ENCODE measurements around the gene CIAO2B. TPM values are rescaled to one million over a fixed set of nuclear protein-coding genes. Genes with fewer than 3 reads are reported as not detected.

The CIAO2B gene
- polyA plus RNA-seq, 3 donors: 121 to 140 (median 132) TPM

DNA sequence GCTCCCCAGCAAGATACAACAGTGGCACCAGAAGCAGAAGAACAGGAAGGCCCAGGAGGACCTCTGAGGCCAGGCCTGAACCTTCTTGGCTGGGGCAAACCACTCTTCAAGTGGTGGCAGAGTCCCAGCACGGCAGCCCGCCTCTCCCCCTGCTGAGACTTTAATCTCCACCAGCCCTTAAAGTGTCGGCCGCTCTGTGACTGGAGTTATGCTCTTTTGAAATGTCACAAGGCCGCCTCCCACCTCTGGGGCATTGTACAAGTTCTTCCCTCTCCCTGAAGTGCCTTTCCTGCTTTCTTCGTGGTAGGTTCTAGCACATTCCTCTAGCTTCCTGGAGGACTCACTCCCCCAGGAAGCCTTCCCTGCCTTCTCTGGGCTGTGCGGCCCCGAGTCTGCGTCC is 38.8 kb upstream of the CIAO2B start:
- H2AFZ ChIP-seq (ENCODE audit: insufficient read depth, low read depth, low read length, poor library complexity, severe bottlenecking): no peak overlapping the region
- TF ChIP-seq, protein P1, sequence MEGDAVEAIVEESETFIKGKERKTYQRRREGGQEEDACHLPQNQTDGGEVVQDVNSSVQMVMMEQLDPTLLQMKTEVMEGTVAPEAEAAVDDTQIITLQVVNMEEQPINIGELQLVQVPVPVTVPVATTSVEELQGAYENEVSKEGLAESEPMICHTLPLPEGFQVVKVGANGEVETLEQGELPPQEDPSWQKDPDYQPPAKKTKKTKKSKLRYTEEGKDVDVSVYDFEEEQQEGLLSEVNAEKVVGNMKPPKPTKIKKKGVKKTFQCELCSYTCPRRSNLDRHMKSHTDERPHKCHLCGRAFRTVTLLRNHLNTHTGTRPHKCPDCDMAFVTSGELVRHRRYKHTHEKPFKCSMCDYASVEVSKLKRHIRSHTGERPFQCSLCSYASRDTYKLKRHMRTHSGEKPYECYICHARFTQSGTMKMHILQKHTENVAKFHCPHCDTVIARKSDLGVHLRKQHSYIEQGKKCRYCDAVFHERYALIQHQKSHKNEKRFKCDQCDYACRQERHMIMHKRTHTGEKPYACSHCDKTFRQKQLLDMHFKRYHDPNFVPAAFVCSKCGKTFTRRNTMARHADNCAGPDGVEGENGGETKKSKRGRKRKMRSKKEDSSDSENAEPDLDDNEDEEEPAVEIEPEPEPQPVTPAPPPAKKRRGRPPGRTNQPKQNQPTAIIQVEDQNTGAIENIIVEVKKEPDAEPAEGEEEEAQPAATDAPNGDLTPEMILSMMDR (IDR thresholded peaks at IDR 0.05): no peak
- WGBS (ENCODE audit: insufficient coverage): 92% methylated on average over 8 of the region's 9 CpGs

GRCh38 chr16:66970775-66971720 is 36.8 kb upstream of the CIAO2B start:
- no peaks in the 10 kb centered on the region for H3K9me3 ChIP-seq (replicated peaks in 1 of 2; ENCODE audit: control insufficient read depth in 1 of 2, insufficient read depth in 1 of 2, low read length in 2 of 2)
- intact Hi-C loops (cut with micrococcal nuclease): no loop called here
- WGBS (ENCODE audit: insufficient coverage): 96% methylated on average over 9 of the region's 10 CpGs

More for the DNA sequence above, 38.8 kb upstream of the CIAO2B start:
- Histone ChIP-seq H3K36me3 (replicated peaks in 1 of 2; ENCODE audit: control insufficient read depth in 1 of 2, insufficient read depth in 2 of 2, low read length in 2 of 2) (no peaks in the 10 kb centered on the region), H3K9me3 (replicated peaks in 1 of 2; ENCODE audit: control insufficient read depth in 1 of 2, insufficient read depth in 1 of 2, low read length in 2 of 2) (no peaks in the 10 kb centered on the region), H3K4me1 (ENCODE audit: control insufficient read depth in 1 of 2, insufficient read depth in 2 of 2, low read length in 2 of 2) (no peaks in the 10 kb centered on the region), H3K9ac (ENCODE audit: insufficient read depth, low read length, poor library complexity, severe bottlenecking) (no peak overlapping the region), H3K4me3 (replicated peaks in 1 of 3; ENCODE audit: low read depth in 2 of 3, low read length in 3 of 3) (no peak overlapping the region), H3K27ac (ENCODE audit: low read depth in 1 of 2, low read length in 2 of 2) (no peak overlapping the region), H3K27me3 (ENCODE audit: control insufficient read depth in 2 of 2, insufficient read depth in 2 of 2, low read length in 2 of 2) (peaks cover 0 to 6% of the 10 kb centered on the region in 2 donors), H4K20me1 (ENCODE audit: insufficient read depth, low read length) (no peaks in the 10 kb centered on the region), H3K4me2 (replicated peaks; ENCODE audit: extremely low read depth, low read length, poor library complexity, severe bottlenecking) (no peak overlapping the region), H3K79me2 (ENCODE audit: insufficient read depth, low read length) (no peaks in the 10 kb centered on the region)
- Mint-ChIP-seq H3K27me3 (ENCODE audit: low read depth in 3 of 3) (peaks cover 15 to 25% (median 16%) of the 10 kb centered on the region in 3 donors), H3K4me1 (peaks cover 7% of the 10 kb centered on the region), H3K9me3 (no peaks in the 10 kb centered on the region), H3K36me3 (no peaks in the 10 kb centered on the region), H3K4me3 (no peak overlapping the region), H3K27ac (peak overlapping the region in 2 of 7 donors; percentile 31 to 42)
- no peak for DNase-seq
- intact Hi-C loops (cut with micrococcal nuclease): no loop called here

More at GRCh38 chr16:66970775-66971720, 36.8 kb upstream of the CIAO2B start:
- Mint-ChIP-seq H3K9me3 (peaks cover 0 to 2% (median 0%) of the 10 kb centered on the region in 7 donors), H3K4me1 (peaks cover 6% of the 10 kb centered on the region), H3K4me3 (no peak overlapping the region), H3K27ac (peak overlapping the region in 1 of 7 donors; percentile 54), H3K36me3 (no peaks in the 10 kb centered on the region), H3K27me3 (ENCODE audit: low read depth in 3 of 3) (peaks cover 13 to 20% (median 14%) of the 10 kb centered on the region in 3 donors)
- Histone ChIP-seq H4K20me1 (ENCODE audit: insufficient read depth, low read length) (no peaks in the 10 kb centered on the region), H3K4me2 (replicated peaks; ENCODE audit: extremely low read depth, low read length, poor library complexity, severe bottlenecking) (no peak overlapping the region), H3K36me3 (replicated peaks in 1 of 2; ENCODE audit: control insufficient read depth in 1 of 2, insufficient read depth in 2 of 2, low read length in 2 of 2) (no peaks in the 10 kb centered on the region), H3K27ac (ENCODE audit: low read depth in 1 of 2, low read length in 2 of 2) (no peak overlapping the region), H3K4me1 (ENCODE audit: control insufficient read depth in 1 of 2, insufficient read depth in 2 of 2, low read length in 2 of 2) (no peaks in the 10 kb centered on the region), H3K27me3 (ENCODE audit: control insufficient read depth in 2 of 2, insufficient read depth in 2 of 2, low read length in 2 of 2) (peaks cover 0 to 6% of the 10 kb centered on the region in 2 donors), H2AFZ (ENCODE audit: insufficient read depth, low read depth, low read length, poor library complexity, severe bottlenecking) (no peak overlapping the region), H3K4me3 (replicated peaks in 1 of 3; ENCODE audit: low read depth in 2 of 3, low read length in 3 of 3) (no peak overlapping the region), H3K9ac (ENCODE audit: insufficient read depth, low read length, poor library complexity, severe bottlenecking) (no peak overlapping the region), H3K79me2 (ENCODE audit: insufficient read depth, low read length) (no peaks in the 10 kb centered on the region)
- DNase-seq: no peak
- TF ChIP-seq, protein P1 (IDR thresholded peaks at IDR 0.05): no peak
